Mesothelial cell of epicardium (in vitro differentiated cells): ENCODE results near the gene THSD4. TPM values are rescaled to one million over a fixed set of nuclear protein-coding genes. Genes with fewer than 3 reads are reported as not detected.

Source experiments
- DNase-seq, 2 experiments: peaks; one replicate each; pipeline ENCODE4 v3.0.0; 2021; ENCODE audit warnings: low spot score in 2 of 2; ENCODE audit not compliant: unreplicated experiment in 2 of 2
- H3K27ac Mint-ChIP-seq: 2 replicates; pipeline ENCODE4 v1.8.0; 2021; ENCODE audit warnings: mixed read lengths
- H3K27me3 Mint-ChIP-seq: 2 replicates; pipeline ENCODE4 v1.8.0; 2021; ENCODE audit warnings: low read depth, mixed read lengths
- H3K36me3 Mint-ChIP-seq: 2 replicates; pipeline ENCODE4 v1.8.0; 2021; ENCODE audit warnings: mixed read lengths
- H3K4me1 Mint-ChIP-seq: 2 replicates; pipeline ENCODE4 v1.8.0; 2021; ENCODE audit warnings: mixed read lengths
- H3K4me3 Mint-ChIP-seq: 2 replicates; pipeline ENCODE4 v1.8.0; 2021; ENCODE audit warnings: mild to moderate bottlenecking, moderate library complexity, mixed read lengths
- H3K9me3 Mint-ChIP-seq: 2 replicates; pipeline ENCODE4 v1.8.0; 2021; ENCODE audit warnings: mixed read lengths
- CTCF ChIP-seq: fragments of 200-600 bp; sonication (generic); IDR thresholded peaks from one replicate; pipeline ENCODE4 v1.5.0; 2021; ENCODE audit warnings: antibody characterized with exemption; ENCODE audit not compliant: unreplicated experiment
- total RNA-seq: library from RNA; stranded (reverse); gene quantifications from 3 replicates; pipeline ENCODE4 v1.2.1, GENCODE V29; 2021

Gene THSD4
- total RNA-seq, 1 donor from 2014 or later = 93.9 TPM

GRCh38 chr15:71128939-71129562 lies 13.8 kb downstream of the THSD4 start:
- Mint-ChIP-seq H3K9me3 (peaks cover 4% of the 10 kb centered on the region), H3K27ac (no peak overlapping the region), H3K36me3 (peaks cover 5% of the 10 kb centered on the region), H3K4me3 (no peak overlapping the region), H3K4me1 (peaks cover 20% of the 10 kb centered on the region), H3K27me3 (peaks cover 4% of the 10 kb centered on the region)
- no peak for DNase-seq
- no peak for TF ChIP-seq CTCF

- no peak for DNase-seq
- H3K27me3 Mint-ChIP-seq = peaks cover 4% of the 10 kb centered on the region
- H3K4me1 Mint-ChIP-seq = peaks cover 21% of the 10 kb centered on the region
- H3K36me3 Mint-ChIP-seq = peaks cover 5% of the 10 kb centered on the region
- TF ChIP-seq CTCF = no peak
- no peak overlapping the region for H3K4me3 Mint-ChIP-seq
- H3K9me3 Mint-ChIP-seq = peaks cover 4% of the 10 kb centered on the region
- no peak overlapping the region for H3K27ac Mint-ChIP-seq
Observed at GRCh38 chr15:71129669-71130068, 14.4 kb downstream of the THSD4 start.

- no peak for TF ChIP-seq CTCF
- no peak overlapping the region for H3K4me3 Mint-ChIP-seq
- peaks cover 5% of the 10 kb centered on the region for H3K36me3 Mint-ChIP-seq
- H3K9me3 Mint-ChIP-seq = peaks cover 4% of the 10 kb centered on the region
- no peak overlapping the region for H3K27ac Mint-ChIP-seq
- peaks cover 29% of the 10 kb centered on the region for H3K4me1 Mint-ChIP-seq
- peaks cover 4% of the 10 kb centered on the region for H3K27me3 Mint-ChIP-seq
- DNase-seq = no peak
Observed at GRCh38 chr15:71131601-71132362, 16.5 kb downstream of the THSD4 start.

GRCh38 chr15:71133747-71134472 lies 18.6 kb downstream of the THSD4 start:
- DNase-seq = no peak
- Mint-ChIP-seq H3K36me3 (peaks cover 5% of the 10 kb centered on the region), H3K4me3 (no peak overlapping the region), H3K27me3 (peaks cover 2% of the 10 kb centered on the region), H3K9me3 (no peaks in the 10 kb centered on the region), H3K27ac (peak overlapping the region; percentile 52), H3K4me1 (peaks cover 37% of the 10 kb centered on the region)
- TF ChIP-seq CTCF = no peak

- Mint-ChIP-seq H3K9me3 (peaks cover 5% of the 10 kb centered on the region), H3K4me1 (peaks cover 39% of the 10 kb centered on the region), H3K4me3 (no peak overlapping the region), H3K27ac (no peak overlapping the region), H3K27me3 (peaks cover 2% of the 10 kb centered on the region), H3K36me3 (peaks cover 8% of the 10 kb centered on the region)
- no peak for TF ChIP-seq CTCF
- DNase-seq = no peak
Observed at GRCh38 chr15:71136159-71136783, 21.0 kb downstream of the THSD4 start.
